Peyer's patch (tissue), 4 donors: Measurements from ENCODE around the gene ANKFN1.

Source experiments
- CTCF ChIP-seq, 6 experiments: fragments of 450-650 bp in 4 of 6; fragments of 200-600 bp in 2 of 6; sonication (generic) in 1 of 6; IDR thresholded peaks; one replicate each; pipeline ENCODE4 v1.5.1; 2017 to 2019; ENCODE audit warnings: antibody characterized with exemption in 6 of 6, mild to moderate bottlenecking in 3 of 6, moderate library complexity in 1 of 6
- POLR2A ChIP-seq, 2 donors: fragments of 450-650 bp; IDR thresholded peaks; one replicate each; pipeline ENCODE4 v1.5.1; 2017; ENCODE audit warnings: antibody characterized with exemption in 2 of 2, mild to moderate bottlenecking in 2 of 2, moderate library complexity in 2 of 2

GRCh38 chr17:56465886-56466285 lies 312.6 kb downstream of the ANKFN1 start:
- TF ChIP-seq CTCF (IDR thresholded peaks at IDR 0.05) (no peak), POLR2A (IDR thresholded peaks at IDR 0.05) (no peak)
